Vagina (tissue), 2 donors: ENCODE data around the gene MED16. TPM values are rescaled to one million over a fixed set of nuclear protein-coding genes. Genes with fewer than 3 reads are reported as not detected.

ENCODE experiments used
- DNase-seq, 2 donors: peaks; one replicate each; pipeline ENCODE4 v3.0.0-alpha.2; 2017; ENCODE audit errors: extremely low spot score in 2 of 2
- H3K27ac ChIP-seq: fragments of 200-600 bp; sonication (generic); one replicate; pipeline ENCODE4 v1.5.1; 2019
- H3K27me3 ChIP-seq: fragments of 200-600 bp; sonication (generic); one replicate; pipeline ENCODE4 v1.5.1; 2019
- H3K36me3 ChIP-seq, 2 donors: fragments of 200-600 bp; sonication (generic); one replicate each; pipeline ENCODE4 v1.5.1; 2017 to 2019
- H3K4me1 ChIP-seq: fragments of 200-600 bp; sonication (generic); one replicate; pipeline ENCODE4 v1.5.1; 2019
- H3K4me3 ChIP-seq, 2 donors: fragments of 200-600 bp; sonication (generic); 1 replicate in 1 of 2; 2 replicates in 1 of 2; pipeline ENCODE4 v1.5.1; 2016 to 2019
- H3K9me3 ChIP-seq: fragments of 200-600 bp; sonication (generic); one replicate; pipeline ENCODE4 v1.5.1; 2019
- POLR2A ChIP-seq, 2 donors: fragments of 450-650 bp; IDR thresholded peaks; one replicate each; pipeline ENCODE4 v1.6.1; 2017; ENCODE audit warnings: antibody characterized with exemption in 2 of 2, mild to moderate bottlenecking in 2 of 2, moderate library complexity in 2 of 2
- POLR2AphosphoS5 ChIP-seq, 2 donors: sonication (generic); formaldehyde crosslinking; IDR thresholded peaks; one replicate each; pipeline ENCODE4 v1.9.0; 2017; ENCODE audit warnings: antibody characterized with exemption in 2 of 2, mild to moderate bottlenecking in 2 of 2, low read depth in 1 of 2; ENCODE audit not compliant: insufficient read depth in 1 of 2
- intact Hi-C: fragments of 100-400 bp; cut with DNase I; formaldehyde crosslinking; loops from one replicate; pipeline ENCODE4 v1.15.1; 2023
- total RNA-seq: library from RNA; depleted of rRNA; stranded (reverse); fragments of >200 nt; gene quantifications from one replicate; pipeline ENCODE4 v1.2.3, GENCODE V29; 2016
- TF ChIP-seq, protein P1 (sequence below), 3 experiments: fragments of 450-650 bp in 2 of 3; fragments of 200-600 bp in 1 of 3; sonication (generic) in 1 of 3; IDR thresholded peaks; one replicate each; pipeline ENCODE4 v1.5.1; 2017 to 2019; ENCODE audit warnings: antibody characterized with exemption in 3 of 3, mild to moderate bottlenecking in 2 of 3, moderate library complexity in 2 of 3

MED16 gene
- total RNA-seq, 1 donor from 2014 or later: 46.9 TPM

GRCh38 chr19:858868-859843 lies 33.8 kb downstream of the MED16 start, which contains the start of gene CFD:
TSS of gene CFD (plus strand) at chr19:859664. CDS start at chr19:859690, 26 bp downstream.
- intact Hi-C loops: loop anchor here (5.0 kb wide), 1 partner anchor 63 kb away; no protein-coding TSS in a partner anchor
- Histone ChIP-seq H3K4me1 (peaks cover 48% of the 10 kb centered on the region), H3K36me3 (no peaks in the 10 kb centered on the region), H3K27ac (peak within 1 kb of the TSS; percentile 92), H3K27me3 (no peaks in the 10 kb centered on the region), H3K4me3 (peak within 1 kb of the TSS; percentile 53 to 59), H3K9me3 (no peaks in the 10 kb centered on the region)
- DNase-seq: no peak
- TF ChIP-seq, protein P1, sequence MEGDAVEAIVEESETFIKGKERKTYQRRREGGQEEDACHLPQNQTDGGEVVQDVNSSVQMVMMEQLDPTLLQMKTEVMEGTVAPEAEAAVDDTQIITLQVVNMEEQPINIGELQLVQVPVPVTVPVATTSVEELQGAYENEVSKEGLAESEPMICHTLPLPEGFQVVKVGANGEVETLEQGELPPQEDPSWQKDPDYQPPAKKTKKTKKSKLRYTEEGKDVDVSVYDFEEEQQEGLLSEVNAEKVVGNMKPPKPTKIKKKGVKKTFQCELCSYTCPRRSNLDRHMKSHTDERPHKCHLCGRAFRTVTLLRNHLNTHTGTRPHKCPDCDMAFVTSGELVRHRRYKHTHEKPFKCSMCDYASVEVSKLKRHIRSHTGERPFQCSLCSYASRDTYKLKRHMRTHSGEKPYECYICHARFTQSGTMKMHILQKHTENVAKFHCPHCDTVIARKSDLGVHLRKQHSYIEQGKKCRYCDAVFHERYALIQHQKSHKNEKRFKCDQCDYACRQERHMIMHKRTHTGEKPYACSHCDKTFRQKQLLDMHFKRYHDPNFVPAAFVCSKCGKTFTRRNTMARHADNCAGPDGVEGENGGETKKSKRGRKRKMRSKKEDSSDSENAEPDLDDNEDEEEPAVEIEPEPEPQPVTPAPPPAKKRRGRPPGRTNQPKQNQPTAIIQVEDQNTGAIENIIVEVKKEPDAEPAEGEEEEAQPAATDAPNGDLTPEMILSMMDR (IDR thresholded peaks at IDR 0.05): no peak
- peak in 1 of 2 donors; percentile 79 for TF ChIP-seq POLR2A (IDR thresholded peaks at IDR 0.05)
- peak in 1 of 2 donors; percentile 92 for TF ChIP-seq POLR2AphosphoS5 (IDR thresholded peaks at IDR 0.05; ENCODE audit: insufficient read depth in 1 of 2, low read depth in 1 of 2)

DNA sequence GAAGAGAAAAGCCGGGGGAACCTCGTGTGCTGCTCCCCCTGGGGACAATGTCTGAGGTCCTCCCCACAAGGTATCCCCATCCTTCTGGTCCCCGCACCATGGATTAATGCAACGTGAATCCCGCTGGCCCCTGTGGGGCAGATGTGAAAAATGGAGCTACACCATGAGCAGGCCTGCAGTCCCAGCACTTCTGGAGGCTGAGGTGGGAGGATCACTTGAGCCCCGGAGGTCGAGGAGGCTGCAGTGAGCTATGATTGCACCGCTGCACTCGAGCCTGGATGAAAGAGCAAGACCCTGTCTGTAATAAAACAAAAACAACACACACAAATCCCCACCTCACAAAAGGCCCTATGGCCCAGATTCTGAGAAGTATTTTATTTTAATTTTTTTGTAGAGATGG lies 34.7 kb downstream of the MED16 start:
- H3K4me3 ChIP-seq: no peak overlapping the region
- TF ChIP-seq POLR2A (IDR thresholded peaks at IDR 0.05) (no peak), POLR2AphosphoS5 (IDR thresholded peaks at IDR 0.05; ENCODE audit: insufficient read depth in 1 of 2, low read depth in 1 of 2) (no peak)
- TF ChIP-seq, protein P1 (IDR thresholded peaks at IDR 0.05): no peak
- DNase-seq: no peak
- no peaks in the 10 kb centered on the region for H3K27me3 ChIP-seq
- peak overlapping the region; percentile 92 for H3K27ac ChIP-seq
- peaks cover 46% of the 10 kb centered on the region for H3K4me1 ChIP-seq
- H3K9me3 ChIP-seq: no peaks in the 10 kb centered on the region
- H3K36me3 ChIP-seq: no peaks in the 10 kb centered on the region
- intact Hi-C loops: loop anchor here (5.0 kb wide), 1 partner anchor 64 kb away; no protein-coding TSS in a partner anchor

DNA sequence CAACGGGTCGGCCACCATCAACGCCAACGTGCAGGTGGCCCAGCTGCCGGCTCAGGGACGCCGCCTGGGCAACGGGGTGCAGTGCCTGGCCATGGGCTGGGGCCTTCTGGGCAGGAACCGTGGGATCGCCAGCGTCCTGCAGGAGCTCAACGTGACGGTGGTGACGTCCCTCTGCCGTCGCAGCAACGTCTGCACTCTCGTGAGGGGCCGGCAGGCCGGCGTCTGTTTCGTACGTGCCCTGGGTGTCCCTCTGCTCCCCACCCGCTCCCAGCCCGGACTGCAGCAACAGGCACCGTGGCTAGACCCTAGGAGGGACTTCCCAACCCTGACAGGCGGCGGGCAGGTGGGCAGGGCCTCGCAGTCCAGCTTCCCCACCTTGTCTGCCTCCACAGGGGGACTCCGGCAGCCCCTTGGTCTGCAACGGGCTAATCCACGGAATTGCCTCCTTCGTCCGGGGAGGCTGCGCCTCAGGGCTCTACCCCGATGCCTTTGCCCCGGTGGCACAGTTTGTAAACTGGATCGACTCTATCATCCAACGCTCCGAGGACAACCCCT lies 37.3 kb downstream of the MED16 start:
- TF ChIP-seq, protein P1 (IDR thresholded peaks at IDR 0.05): no peak
- TF ChIP-seq POLR2A (IDR thresholded peaks at IDR 0.05) (no peak), POLR2AphosphoS5 (IDR thresholded peaks at IDR 0.05; ENCODE audit: insufficient read depth in 1 of 2, low read depth in 1 of 2) (no peak)

DNA sequence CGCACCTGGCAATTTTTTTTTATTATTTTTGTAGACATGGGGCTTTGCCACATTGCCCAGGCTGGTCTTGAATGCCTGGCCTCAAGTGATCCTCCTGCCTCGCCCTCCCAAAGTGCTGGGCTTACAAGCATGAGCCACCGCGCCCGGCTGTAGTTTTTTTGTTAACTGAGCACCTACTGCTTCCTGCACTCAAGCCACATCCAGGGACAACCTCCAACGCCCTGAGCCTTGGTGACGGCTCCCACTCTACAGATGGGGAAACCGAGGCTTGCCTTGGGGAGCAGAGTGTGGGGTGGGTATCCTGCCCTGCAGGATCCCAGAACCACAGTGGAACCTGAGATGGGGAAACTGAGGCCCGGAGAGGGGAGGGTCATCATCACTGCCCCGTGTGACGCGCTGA lies 37.8 kb downstream of the MED16 start:
- DNase-seq: no peak
- Histone ChIP-seq H3K4me3 (no peak overlapping the region), H3K27me3 (peaks cover 9% of the 10 kb centered on the region), H3K4me1 (peaks cover 37% of the 10 kb centered on the region), H3K27ac (no peak overlapping the region), H3K9me3 (no peaks in the 10 kb centered on the region), H3K36me3 (no peaks in the 10 kb centered on the region)
- TF ChIP-seq POLR2AphosphoS5 (IDR thresholded peaks at IDR 0.05; ENCODE audit: insufficient read depth in 1 of 2, low read depth in 1 of 2) (no peak), POLR2A (IDR thresholded peaks at IDR 0.05) (no peak)
- TF ChIP-seq, protein P1 (IDR thresholded peaks at IDR 0.05): no peak
- intact Hi-C loops: loop anchor here (5.0 kb wide), 1 partner anchor 67 kb away; no protein-coding TSS in a partner anchor

More for the DNA sequence above, 37.3 kb downstream of the MED16 start:
- Histone ChIP-seq H3K27me3 (peaks cover 9% of the 10 kb centered on the region), H3K4me1 (peaks cover 35% of the 10 kb centered on the region), H3K4me3 (no peak overlapping the region), H3K27ac (no peak overlapping the region), H3K36me3 (no peaks in the 10 kb centered on the region), H3K9me3 (no peaks in the 10 kb centered on the region)
- DNase-seq: no peak
- intact Hi-C loops: loop anchor here (5.0 kb wide), 1 partner anchor 67 kb away; no protein-coding TSS in a partner anchor
